ENCODE results near the gene RPL26.

GRCh38 chr17:8382052-8382879 is 727 bp downstream of the RPL26 start:
- TF ChIP-seq POLR2A (IDR thresholded peaks at IDR 0.05) (no peak), CTCF (IDR thresholded peaks at IDR 0.05) (no peak)

Data from right lobe of liver (tissue), 4 donors.